ENCODE data around the gene C5orf63.

- TF ChIP-seq CTCF (IDR thresholded peaks at IDR 0.05; ENCODE audit: borderline replicate concordance, extremely low read depth, low read length, poor library complexity, severe bottlenecking), result no peak
- no peak for TF ChIP-seq EZH2 (IDR thresholded peaks at IDR 0.05; ENCODE audit: borderline replicate concordance, low read depth, low read length, severe bottlenecking)
Observed at GRCh38 chr5:127026166-127026565, 47.1 kb downstream of the C5orf63 start.
